Mesodermal cell (in vitro differentiated cells): ENCODE data around the gene SYCP2.

ENCODE experiments used
- H3K27ac ChIP-seq: 2 replicates; pipeline ENCODE4 v1.7.0; 2013; ENCODE audit warnings: mild to moderate bottlenecking, low read depth, low read length, moderate library complexity; ENCODE audit not compliant: severe bottlenecking
- H3K36me3 ChIP-seq: 2 replicates; pipeline ENCODE4 v1.7.1; 2013; ENCODE audit warnings: mild to moderate bottlenecking, low read length, moderate library complexity; ENCODE audit not compliant: control insufficient read depth, insufficient read depth
- H3K4me1 ChIP-seq: one replicate; pipeline ENCODE4 v1.7.1; 2013; ENCODE audit warnings: mild to moderate bottlenecking, low read length; ENCODE audit not compliant: insufficient read depth, control insufficient read depth, poor library complexity, severe bottlenecking
- H3K4me3 ChIP-seq: 2 replicates; pipeline ENCODE4 v1.7.0; 2013; ENCODE audit warnings: low read length, control low read depth, mild to moderate bottlenecking; ENCODE audit not compliant: insufficient read depth, poor library complexity, severe bottlenecking; ENCODE audit errors: extremely low read depth
- H3K9me3 ChIP-seq: 2 replicates; pipeline ENCODE4 v1.7.1; 2013; ENCODE audit warnings: mild to moderate bottlenecking, low read length, moderate library complexity; ENCODE audit not compliant: control insufficient read depth
- WGBS, 2 experiments: methylation state at CpG; one replicate each; pipeline ENCODE4 v1.1.5; 2013; ENCODE audit warnings: missing lambda C conversion rate in 2 of 2; ENCODE audit not compliant: insufficient coverage in 2 of 2; 5-methylcytosine and 5-hydroxymethylcytosine counted together

Gene SYCP2

DNA sequence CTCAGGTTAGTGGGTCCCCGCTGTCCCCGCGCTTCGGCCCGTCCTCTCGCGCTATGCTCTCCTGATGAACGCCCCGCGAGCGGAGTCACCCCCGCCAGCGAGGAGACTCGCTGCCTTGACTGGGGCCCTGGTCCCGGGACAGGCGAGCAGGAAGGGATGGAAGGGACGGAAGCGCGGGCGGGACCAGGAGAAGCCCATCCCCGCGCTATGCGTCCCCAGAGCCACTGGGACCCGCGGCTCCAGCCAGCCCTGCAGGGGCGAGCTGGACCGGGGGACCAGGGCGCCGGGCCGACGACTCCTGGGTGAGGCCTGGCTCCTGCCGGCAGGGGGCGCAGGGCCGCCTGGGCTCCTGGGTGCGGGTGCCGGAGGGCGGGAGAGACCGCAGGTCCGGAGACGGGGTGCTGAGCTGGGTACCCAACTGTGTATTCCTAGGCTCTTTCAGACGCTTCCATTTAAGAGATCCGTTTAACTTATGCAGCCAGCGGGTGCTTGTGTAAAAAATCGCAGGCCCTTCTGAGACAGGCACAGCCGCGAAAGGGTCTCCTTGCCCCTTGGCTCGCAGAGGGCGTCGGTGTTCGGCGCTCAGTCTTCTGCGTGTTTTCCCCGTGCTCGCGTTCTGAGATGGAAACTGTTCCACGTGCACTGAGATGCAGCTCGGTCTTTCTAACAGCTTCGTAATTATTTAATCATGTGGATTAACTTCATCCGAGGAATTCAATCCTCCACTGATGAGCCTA, 580 bp upstream of the SYCP2 start:
- no peaks in the 10 kb centered on the region for H3K9me3 ChIP-seq
- H3K27ac ChIP-seq = no peak overlapping the region
- peak overlapping the region; percentile 34 for H3K4me3 ChIP-seq
- no peaks in the 10 kb centered on the region for H3K36me3 ChIP-seq
- WGBS, 2 experiments = 8 to 9% methylated on average over 36 to 57 of the region's 59 CpGs
- peaks cover 11% of the 10 kb centered on the region for H3K4me1 ChIP-seq

DNA sequence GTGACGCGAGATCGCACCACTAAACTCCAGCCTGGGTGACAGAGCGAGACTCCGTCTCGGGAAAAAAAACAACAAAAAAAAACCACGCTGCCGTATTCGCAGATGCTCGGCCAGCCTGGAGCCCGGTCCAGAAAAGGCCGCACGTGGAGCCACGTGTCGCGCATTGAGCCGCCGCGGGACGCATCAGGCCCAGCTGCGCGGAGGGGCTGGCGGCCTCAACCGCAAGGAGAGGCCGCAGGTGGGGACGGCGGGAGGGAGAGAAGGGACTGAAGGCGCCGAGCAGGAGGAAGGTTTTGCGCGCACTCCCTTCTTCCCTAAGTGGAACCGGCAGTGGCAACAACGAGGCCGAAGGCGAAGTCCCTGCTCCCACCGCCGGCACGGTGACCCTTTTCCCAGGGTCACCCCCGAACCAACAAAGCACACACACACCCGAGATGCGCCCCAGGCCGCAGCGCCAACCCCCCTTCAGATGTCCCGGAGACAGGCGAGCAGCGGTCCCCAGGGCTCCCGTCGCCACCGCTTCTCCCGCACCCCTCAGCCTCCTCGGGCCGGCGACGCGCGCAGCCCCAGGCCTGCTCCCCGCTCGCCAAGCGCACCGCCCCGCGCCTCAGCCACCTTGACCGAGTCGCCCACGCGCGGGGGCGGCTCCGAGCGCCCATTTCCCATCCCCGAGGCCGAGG, 681 bp downstream of the SYCP2 start:
- H3K36me3 ChIP-seq = no peaks in the 10 kb centered on the region
- WGBS, 2 experiments = 96 to 97% methylated on average over 63 to 68 of the region's 72 CpGs
- no peak overlapping the region for H3K27ac ChIP-seq
- no peak overlapping the region for H3K4me3 ChIP-seq
- H3K9me3 ChIP-seq = no peaks in the 10 kb centered on the region
- peaks cover 2% of the 10 kb centered on the region for H3K4me1 ChIP-seq

DNA sequence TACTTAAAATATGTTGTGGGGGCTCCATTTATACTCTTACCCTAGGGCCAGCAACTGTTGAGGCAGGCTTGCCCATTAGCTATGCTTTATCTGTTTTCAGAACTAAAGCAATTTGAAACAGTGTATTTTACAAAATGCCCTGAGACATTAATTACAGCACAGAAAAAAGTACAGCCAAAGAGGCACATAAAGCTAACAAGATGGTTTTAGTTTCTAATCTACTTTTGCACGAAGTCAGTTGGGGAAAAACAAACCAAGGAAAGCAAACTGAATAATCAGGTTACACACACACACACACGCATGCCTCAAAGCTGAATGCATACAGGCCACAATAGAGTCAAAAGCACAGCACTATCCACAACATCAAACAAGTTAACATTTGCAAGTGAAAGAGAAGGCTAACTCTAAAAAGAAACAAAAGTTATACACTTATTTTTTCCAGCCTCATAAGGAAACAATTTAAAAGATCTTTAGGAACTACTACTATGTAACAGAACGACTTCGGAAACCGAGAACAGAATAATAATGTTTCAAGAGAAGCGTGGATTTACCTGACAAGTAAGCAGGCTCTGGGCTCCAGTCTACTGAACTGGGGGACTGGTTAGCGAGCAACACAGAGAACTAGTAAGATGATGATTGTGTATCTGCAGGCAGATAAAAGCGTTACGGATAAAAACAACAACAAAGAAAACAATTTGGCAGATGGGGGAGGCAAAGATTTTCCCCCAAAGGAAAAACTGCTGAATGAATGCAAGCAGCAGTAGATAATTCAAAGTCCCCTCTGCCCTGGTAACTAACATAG, 1.7 kb downstream of the SYCP2 start:
- WGBS, 2 experiments = 77 to 86% methylated on average over 7 to 8 of the region's 9 CpGs
- Histone ChIP-seq H3K4me1 (no peaks in the 10 kb centered on the region), H3K9me3 (no peaks in the 10 kb centered on the region), H3K27ac (no peak overlapping the region), H3K4me3 (no peak overlapping the region), H3K36me3 (no peaks in the 10 kb centered on the region)

DNA sequence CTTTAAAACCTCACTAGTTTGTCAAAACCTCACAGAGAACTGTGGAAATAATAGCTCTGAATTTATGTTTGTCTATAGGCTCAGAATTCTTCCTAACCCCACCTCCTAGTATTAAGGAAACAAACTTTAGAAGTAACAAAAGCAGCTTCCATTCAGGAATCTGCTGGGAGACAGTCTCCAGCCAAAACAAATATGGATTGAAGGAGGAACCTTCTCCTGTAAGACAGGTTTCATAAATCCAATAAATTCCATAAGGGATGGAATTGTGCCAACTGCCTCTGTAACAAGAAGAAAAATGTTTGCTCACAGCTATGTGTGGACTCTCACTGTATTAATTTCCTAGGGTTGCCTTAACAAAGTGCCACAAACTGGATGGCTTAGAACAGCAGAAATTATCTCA, 7.5 kb downstream of the SYCP2 start:
- H3K4me1 ChIP-seq = no peaks in the 10 kb centered on the region
- H3K36me3 ChIP-seq = no peaks in the 10 kb centered on the region
- no peaks in the 10 kb centered on the region for H3K9me3 ChIP-seq
- H3K4me3 ChIP-seq = no peak overlapping the region
- H3K27ac ChIP-seq = no peak overlapping the region

DNA sequence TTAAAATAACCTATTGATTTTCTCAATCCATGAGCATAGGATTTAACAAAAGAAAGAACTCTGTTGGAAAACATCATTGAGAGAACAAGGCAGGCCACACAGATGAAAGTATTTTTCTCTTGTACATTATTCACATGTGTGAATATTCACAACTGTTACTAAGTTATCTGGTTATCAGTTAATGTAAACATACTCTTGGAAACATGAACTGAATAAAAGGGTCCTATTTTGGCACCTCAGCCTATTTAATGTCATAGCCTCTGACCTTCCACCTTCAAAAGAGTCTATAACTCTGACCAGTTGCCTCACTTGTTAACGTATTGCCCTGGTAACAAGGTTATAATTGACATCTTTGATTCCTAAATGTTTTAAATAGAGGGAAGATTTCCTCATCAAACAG, 8.1 kb downstream of the SYCP2 start:
- Histone ChIP-seq H3K4me1 (no peaks in the 10 kb centered on the region), H3K4me3 (no peak overlapping the region), H3K36me3 (no peaks in the 10 kb centered on the region), H3K9me3 (no peaks in the 10 kb centered on the region), H3K27ac (no peak overlapping the region)
- WGBS, 2 experiments = no CpG with 5 or more reads among the region's 1 CpG

DNA sequence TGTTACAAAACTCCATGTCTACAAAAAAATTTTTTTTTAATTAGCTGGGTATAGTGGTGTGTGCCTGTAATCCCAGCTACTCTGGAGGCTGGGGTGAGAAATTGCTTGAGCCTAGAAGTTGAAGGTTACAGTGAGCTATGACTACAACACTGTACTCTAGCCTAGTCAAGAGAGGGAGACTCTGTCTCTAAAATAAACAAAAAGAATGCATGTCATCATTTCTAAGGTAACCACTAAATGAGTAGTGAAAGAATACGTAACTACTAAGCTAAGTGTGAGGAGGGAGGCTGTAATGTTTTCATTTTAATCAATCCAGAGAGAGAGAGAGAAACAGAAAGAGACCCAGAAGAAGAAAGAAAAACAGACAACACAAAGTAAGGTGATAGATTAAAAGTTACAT, 9.9 kb downstream of the SYCP2 start:
- no peak overlapping the region for H3K27ac ChIP-seq
- no CpG with 5 or more reads among the region's 1 CpG for WGBS, 2 experiments
- H3K9me3 ChIP-seq = no peaks in the 10 kb centered on the region
- no peak overlapping the region for H3K4me3 ChIP-seq
- no peaks in the 10 kb centered on the region for H3K4me1 ChIP-seq
- no peaks in the 10 kb centered on the region for H3K36me3 ChIP-seq

DNA sequence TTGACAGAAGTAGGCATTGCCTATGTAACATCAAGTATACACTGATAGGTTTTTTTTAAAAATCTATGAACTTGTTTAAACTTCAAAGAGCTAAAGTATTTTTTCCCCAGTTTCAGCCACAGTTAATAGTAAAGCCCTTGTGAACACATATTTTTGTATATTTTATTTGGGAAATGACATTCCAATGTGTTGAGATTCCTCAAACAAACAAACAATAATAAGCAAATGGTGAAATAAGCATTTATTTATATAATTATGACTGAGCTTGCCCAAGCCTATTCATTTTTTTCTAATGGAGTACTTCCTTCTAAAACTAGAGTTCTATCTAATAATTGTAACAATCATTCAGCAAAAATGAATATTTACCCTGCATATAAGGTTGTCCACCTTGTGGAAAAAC, 12.5 kb downstream of the SYCP2 start:
- no peaks in the 10 kb centered on the region for H3K36me3 ChIP-seq
- H3K9me3 ChIP-seq = no peaks in the 10 kb centered on the region
- no peak overlapping the region for H3K27ac ChIP-seq
- no peak overlapping the region for H3K4me3 ChIP-seq
- H3K4me1 ChIP-seq = no peaks in the 10 kb centered on the region

DNA sequence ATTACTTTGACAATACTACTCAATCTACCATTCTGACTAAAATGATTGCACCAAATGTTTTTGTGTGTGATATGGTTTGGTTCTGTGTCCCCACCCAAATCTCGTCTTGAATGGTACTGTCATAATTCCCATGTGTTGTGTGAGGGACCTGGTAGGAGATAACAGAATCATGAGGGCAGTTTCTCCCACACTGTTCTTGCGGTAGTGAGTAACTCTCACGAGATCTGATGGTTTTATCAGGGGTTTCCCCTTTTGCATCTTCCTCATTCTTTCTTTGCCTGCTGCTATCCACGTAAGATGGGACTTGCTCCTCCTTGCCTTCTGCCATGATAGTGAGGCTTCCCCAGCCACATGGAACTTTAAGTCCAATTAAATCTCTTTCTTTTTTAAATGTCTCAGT, 20.8 kb downstream of the SYCP2 start:
- no peak overlapping the region for H3K4me3 ChIP-seq
- H3K4me1 ChIP-seq = no peaks in the 10 kb centered on the region
- 71 to 82% methylated on average over 3 to 4 of the region's 4 CpGs for WGBS, 2 experiments
- no peaks in the 10 kb centered on the region for H3K36me3 ChIP-seq
- H3K27ac ChIP-seq = no peak overlapping the region
- H3K9me3 ChIP-seq = no peaks in the 10 kb centered on the region

DNA sequence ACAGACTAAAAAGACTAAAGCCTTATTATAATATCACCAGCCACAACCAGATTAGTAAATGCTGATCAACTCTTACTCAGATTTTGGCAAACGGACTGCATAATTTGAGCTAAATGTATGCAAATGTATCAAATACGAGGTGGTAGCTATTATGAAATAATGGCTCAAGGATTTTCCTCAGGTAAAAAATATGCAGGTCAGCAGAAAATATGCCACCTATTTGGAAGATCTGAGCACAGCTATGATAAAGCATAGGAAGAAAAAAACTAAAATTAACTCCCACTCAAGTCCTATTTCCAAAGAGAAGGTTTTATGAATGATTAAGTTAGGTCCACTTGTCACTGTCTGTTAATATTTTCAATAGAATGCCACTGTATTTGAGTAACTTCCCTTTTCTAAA, 22.4 kb downstream of the SYCP2 start:
- WGBS, 2 experiments = 76 to 94% methylated on average over 2 of the region's 2 CpGs
- no peaks in the 10 kb centered on the region for H3K4me1 ChIP-seq
- H3K9me3 ChIP-seq = no peaks in the 10 kb centered on the region
- H3K36me3 ChIP-seq = no peaks in the 10 kb centered on the region
- no peak overlapping the region for H3K4me3 ChIP-seq
- no peak overlapping the region for H3K27ac ChIP-seq

DNA sequence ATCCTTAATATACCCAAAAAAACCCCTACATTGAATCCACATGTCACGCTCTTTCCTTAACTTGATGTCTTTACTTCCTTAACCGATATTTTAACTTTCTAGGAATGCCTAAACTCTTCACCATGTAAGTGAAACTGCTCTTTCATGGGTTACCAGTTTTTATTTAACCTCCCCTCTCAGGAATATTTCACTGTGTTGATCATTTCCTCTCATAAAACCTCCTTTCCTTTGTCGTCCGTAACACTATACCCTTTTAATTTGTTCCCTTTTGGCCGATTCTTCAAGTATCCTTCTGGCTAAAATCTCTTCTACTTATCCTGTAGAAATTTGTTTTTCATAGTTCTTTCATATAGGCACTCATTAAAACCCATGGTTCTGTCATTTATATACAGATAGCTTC, 24.6 kb downstream of the SYCP2 start:
- Histone ChIP-seq H3K27ac (no peak overlapping the region), H3K9me3 (no peaks in the 10 kb centered on the region), H3K36me3 (no peaks in the 10 kb centered on the region), H3K4me3 (no peak overlapping the region), H3K4me1 (no peaks in the 10 kb centered on the region)
- WGBS, 2 experiments = 88 to 95% methylated on average over 2 to 5 of the region's 5 CpGs

DNA sequence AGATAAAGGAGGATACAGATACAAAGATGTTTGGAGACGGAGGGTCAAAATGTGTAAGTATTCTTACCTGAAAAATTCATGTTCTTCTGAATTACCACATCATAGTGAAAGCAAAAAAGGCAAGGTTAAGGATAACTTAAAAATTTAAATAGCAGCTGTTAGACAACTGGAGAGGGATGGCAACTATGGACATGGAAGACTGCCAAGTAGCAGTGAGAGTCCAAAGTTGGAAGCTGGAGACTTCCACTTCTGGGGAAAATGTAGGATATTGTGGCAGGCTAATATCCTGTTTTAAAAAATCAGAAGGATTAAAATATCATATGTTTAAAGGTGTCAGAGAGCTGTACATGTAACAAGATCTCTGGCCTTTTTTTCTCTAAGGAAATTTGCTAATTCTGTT, 29.8 kb downstream of the SYCP2 start:
- no CpG with 5 or more reads among the region's 1 CpG for WGBS, 2 experiments
- Histone ChIP-seq H3K27ac (no peak overlapping the region), H3K4me3 (no peak overlapping the region), H3K9me3 (no peaks in the 10 kb centered on the region), H3K36me3 (no peaks in the 10 kb centered on the region), H3K4me1 (no peaks in the 10 kb centered on the region)
